Measurements from ENCODE around the gene RNF7. TPM values are rescaled to one million over a fixed set of nuclear protein-coding genes. Genes with fewer than 3 reads are reported as not detected.

Gene RNF7
- total and polyA plus RNA-seq, 2 of the 13 experiments (the other 11 are each of a cell fraction or from before 2014, with no cell fraction given) = 66.4 to 94.7 TPM

- TF ChIP-seq ZNF761 (CRISPR knock-in tag; conservative IDR thresholded peaks at IDR 0.05) (0 out of 2 replicates have a peak, but pooled peaks have one; percentile 25), ZNF280D (CRISPR knock-in tag; IDR thresholded peaks at IDR 0.05) (peak; percentile 61; the same call in 1 of the 2 replicates), ZNF382 (CRISPR knock-in tag; IDR thresholded peaks at IDR 0.05; ENCODE audit: borderline replicate concordance) (no peak), GTF2F1 (IDR thresholded peaks at IDR 0.05; ENCODE audit: low read length) (no peak), HOXA5 (CRISPR knock-in tag; IDR thresholded peaks at IDR 0.05) (peak; percentile 93; the same call in 1 of the 2 replicates), SP140L (CRISPR knock-in tag; IDR thresholded peaks at IDR 0.05; ENCODE audit: borderline replicate concordance) (0 out of 2 replicates have a peak, but pooled peaks have one; percentile 76), ZNF607 (CRISPR knock-in tag; IDR thresholded peaks at IDR 0.05; ENCODE audit: borderline replicate concordance) (peak; percentile 49; the same call in 1 of the 2 replicates), HOXA3 (CRISPR knock-in tag; IDR thresholded peaks at IDR 0.05) (peak; percentile 97), ZNF331 (CRISPR knock-in tag; IDR thresholded peaks at IDR 0.05) (peak; percentile 68), XRCC5 (optimal IDR thresholded peaks at IDR 0.05; ENCODE audit: low read length) (peak; percentile 90), ZFAT (CRISPR knock-in tag; conservative IDR thresholded peaks at IDR 0.05) (no peak), GABPB1 (CRISPR knock-in tag; IDR thresholded peaks at IDR 0.05) (peak; percentile 85; the same call in 1 of the 2 replicates), ZNF768 (CRISPR knock-in tag; IDR thresholded peaks at IDR 0.05) (peak; percentile 9; the same call in 1 of the 2 replicates), ZNF317 (CRISPR knock-in tag; IDR thresholded peaks at IDR 0.05) (peak; percentile 48; the same call in 1 of the 2 replicates), ZNF232 (CRISPR knock-in tag; IDR thresholded peaks at IDR 0.05; ENCODE audit: borderline replicate concordance) (peak; percentile 37; the same call in 1 of the 2 replicates), DR1 (CRISPR knock-in tag; IDR thresholded peaks at IDR 0.05) (peak; percentile 63; the same call in 1 of the 2 replicates), ATF7 (IDR thresholded peaks at IDR 0.05) (peak; percentile 97), ATF7 (CRISPR knock-in tag; IDR thresholded peaks at IDR 0.05) (peak; percentile 89), ZNF318 (CRISPR knock-in tag; IDR thresholded peaks at IDR 0.05) (no peak)
Measured at GRCh38 chr3:141738022-141738890, at the start of gene RNF7 (continued).
